Measurements from ENCODE around the gene HLA-DMA. TPM values are rescaled to one million over a fixed set of nuclear protein-coding genes. Genes with fewer than 3 reads are reported as not detected.

HLA-DMA gene
- total RNA-seq, 1 donor from 2014 or later, result 4.7 TPM

DNA sequence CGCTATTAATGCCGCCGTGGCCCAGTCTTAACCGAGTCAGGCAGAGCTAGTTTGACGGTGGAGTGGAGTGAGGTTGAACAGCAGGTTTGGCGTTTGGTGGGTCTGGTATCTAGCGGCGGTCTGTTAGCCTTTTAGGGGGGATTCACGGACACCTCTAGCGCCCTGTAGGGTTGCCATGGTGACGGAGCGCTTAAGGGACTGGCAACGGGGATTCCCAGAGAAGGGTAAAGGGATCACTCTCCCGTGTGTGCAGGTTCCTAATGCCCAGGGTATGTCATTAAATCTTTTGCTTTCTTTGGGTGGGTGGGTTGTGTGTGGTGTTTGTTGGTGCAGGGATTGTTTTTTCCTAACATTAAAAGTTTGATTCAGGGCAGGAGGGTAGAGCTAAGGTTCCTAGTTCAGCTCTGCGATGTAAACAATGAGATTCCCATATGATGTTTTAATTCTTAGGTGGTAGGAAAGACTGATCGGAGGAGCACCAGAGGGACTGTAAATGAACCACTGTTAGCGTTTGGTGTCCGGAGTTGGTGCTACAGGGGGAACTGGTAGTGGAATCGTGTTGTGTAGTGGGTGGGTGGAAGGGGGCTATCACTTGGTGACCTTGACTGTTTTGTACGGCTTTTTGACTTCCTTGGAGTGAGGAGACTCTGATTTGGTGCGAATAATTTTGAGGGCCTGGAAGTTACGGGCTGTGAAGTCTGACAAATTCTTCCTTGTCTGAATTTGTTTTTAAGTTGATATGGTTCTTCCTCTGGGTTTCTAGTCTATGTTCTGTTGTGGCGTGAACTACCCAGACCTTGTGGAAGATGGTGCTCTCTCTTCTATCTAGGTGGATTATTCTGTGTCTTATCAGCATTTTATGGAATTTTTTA lies 20.5 kb upstream of the HLA-DMA start:
- H3K36me3 ChIP-seq (ENCODE audit: control insufficient read depth, insufficient read depth, low read length), result peaks cover 11% of the 10 kb centered on the region

DNA sequence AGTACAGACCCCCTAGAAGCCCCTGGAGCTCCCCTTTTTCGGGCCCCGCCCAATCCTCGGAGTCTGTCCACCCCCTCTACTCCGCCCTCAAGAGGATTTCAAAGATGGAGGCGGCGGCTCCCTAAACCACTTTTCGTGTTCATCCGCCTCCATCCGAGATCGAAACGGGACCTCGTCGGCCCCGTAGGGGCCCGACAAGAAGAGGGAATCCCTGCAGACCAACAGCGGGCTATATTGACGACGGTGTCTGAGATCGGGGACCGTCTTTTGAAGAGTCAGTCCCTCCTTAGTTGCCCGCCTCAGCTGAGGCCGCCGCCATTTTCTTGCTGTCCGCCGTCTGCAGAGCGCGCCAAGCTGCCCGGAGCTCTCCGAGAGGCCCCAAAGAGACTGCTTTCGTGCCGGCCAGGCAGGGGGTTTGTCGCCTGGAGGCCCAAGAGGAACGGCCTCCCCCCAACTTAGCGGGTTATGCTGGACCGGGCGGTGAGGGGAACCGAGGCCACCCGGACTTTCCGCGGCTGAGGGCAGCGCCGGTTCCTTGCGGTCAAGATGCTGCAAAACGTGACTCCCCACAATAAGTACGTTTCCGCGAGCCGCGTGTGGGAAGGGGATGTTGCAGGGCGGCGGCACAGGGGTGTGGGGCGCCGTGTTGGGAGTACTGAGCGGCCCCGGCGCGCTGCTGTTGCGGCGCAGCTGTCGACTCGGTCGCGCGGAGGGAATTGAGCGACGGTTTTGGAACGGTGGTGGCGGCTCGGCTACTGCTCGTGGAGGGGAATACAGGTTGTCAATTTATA lies 19.7 kb upstream of the HLA-DMA start:
- no peak for DNase-seq (ENCODE audit: low read depth)
- TF ChIP-seq, protein P1, sequence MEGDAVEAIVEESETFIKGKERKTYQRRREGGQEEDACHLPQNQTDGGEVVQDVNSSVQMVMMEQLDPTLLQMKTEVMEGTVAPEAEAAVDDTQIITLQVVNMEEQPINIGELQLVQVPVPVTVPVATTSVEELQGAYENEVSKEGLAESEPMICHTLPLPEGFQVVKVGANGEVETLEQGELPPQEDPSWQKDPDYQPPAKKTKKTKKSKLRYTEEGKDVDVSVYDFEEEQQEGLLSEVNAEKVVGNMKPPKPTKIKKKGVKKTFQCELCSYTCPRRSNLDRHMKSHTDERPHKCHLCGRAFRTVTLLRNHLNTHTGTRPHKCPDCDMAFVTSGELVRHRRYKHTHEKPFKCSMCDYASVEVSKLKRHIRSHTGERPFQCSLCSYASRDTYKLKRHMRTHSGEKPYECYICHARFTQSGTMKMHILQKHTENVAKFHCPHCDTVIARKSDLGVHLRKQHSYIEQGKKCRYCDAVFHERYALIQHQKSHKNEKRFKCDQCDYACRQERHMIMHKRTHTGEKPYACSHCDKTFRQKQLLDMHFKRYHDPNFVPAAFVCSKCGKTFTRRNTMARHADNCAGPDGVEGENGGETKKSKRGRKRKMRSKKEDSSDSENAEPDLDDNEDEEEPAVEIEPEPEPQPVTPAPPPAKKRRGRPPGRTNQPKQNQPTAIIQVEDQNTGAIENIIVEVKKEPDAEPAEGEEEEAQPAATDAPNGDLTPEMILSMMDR (IDR thresholded peaks at IDR 0.05; ENCODE audit: insufficient read depth, low read length, poor library complexity, severe bottlenecking), result no peak
- H3K36me3 ChIP-seq (ENCODE audit: control insufficient read depth, insufficient read depth, low read length), result peaks cover 11% of the 10 kb centered on the region

More for the DNA sequence above, 20.5 kb upstream of the HLA-DMA start:
- Histone ChIP-seq H3K27me3 (ENCODE audit: control insufficient read depth, insufficient read depth, low read length) (no peaks in the 10 kb centered on the region), H3K4me3 (ENCODE audit: low read depth, low read length) (peak overlapping the region; percentile 90)
- no peak for DNase-seq (ENCODE audit: low read depth)
- TF ChIP-seq, protein P1 (IDR thresholded peaks at IDR 0.05; ENCODE audit: insufficient read depth, low read length, poor library complexity, severe bottlenecking), result no peak

DNA sequence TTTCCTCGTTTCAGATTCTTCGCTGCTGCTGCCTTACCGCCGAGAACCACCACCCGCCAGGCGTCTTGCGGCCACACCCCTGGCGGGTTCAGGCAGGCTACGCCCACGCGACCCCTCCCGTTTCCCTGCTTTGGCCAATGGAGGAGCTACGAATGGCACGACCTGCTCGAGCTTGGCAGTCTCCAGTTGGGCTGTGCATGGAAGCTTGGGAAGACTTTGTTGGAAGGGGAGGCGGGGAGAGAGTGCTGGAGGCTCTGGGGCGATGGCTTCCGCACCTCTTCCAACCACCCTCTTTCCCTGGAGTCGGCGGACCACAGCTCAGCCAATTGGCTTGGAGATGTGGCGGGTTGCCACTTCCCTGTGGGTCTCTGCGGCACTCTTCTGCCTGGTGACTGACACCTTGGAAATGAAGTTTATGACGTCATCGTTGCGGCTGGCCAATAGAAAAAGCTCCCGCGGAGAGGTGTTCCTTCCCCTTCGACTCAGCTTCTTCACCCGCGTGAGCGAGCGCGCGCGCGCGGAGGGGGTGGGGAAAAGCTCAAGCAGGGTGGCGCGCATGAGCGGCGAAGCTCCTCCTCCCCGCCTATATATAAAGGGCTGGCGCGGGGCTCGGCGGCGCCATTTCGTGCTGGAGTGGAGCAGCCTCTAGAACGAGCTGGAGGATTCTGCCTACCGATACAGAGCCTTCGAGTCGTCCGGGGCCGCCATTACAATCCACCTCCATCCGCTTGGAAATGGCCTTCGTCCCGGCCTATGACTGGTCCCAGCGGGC lies 18.9 kb upstream of the HLA-DMA start:
- peaks cover 11% of the 10 kb centered on the region for H3K36me3 ChIP-seq (ENCODE audit: control insufficient read depth, insufficient read depth, low read length)
- DNase-seq (ENCODE audit: low read depth), result peak; percentile 98
- no peaks in the 10 kb centered on the region for H3K27me3 ChIP-seq (ENCODE audit: control insufficient read depth, insufficient read depth, low read length)
- H3K4me3 ChIP-seq (ENCODE audit: low read depth, low read length), result peak overlapping the region; percentile 90
- TF ChIP-seq, protein P1 (IDR thresholded peaks at IDR 0.05; ENCODE audit: insufficient read depth, low read length, poor library complexity, severe bottlenecking), result no peak

More for the DNA sequence above, 19.7 kb upstream of the HLA-DMA start:
- no peaks in the 10 kb centered on the region for H3K27me3 ChIP-seq (ENCODE audit: control insufficient read depth, insufficient read depth, low read length)
- peak overlapping the region; percentile 90 for H3K4me3 ChIP-seq (ENCODE audit: low read depth, low read length)

DNA sequence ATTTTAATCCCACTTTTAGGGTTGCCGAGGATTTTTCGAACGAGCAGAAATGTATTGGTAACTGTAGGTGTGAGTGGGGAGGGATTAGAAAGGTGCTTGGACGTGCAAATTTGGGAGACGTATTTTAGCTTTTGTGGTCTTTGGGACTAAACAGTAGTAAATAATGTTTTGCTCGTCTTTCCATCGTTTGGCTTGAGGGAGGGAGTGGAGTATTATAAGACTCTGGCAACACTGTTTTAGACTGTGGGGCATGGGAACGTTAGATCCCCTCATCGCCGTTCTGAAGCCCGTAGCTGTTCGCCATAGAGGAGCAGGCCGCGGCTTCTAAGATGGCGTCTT lies 18.3 kb upstream of the HLA-DMA start:
- no peak for DNase-seq (ENCODE audit: low read depth)
- TF ChIP-seq, protein P1 (IDR thresholded peaks at IDR 0.05; ENCODE audit: insufficient read depth, low read length, poor library complexity, severe bottlenecking), result no peak
- peaks cover 9% of the 10 kb centered on the region for H3K36me3 ChIP-seq (ENCODE audit: control insufficient read depth, insufficient read depth, low read length)
- peak overlapping the region; percentile 64 for H3K4me3 ChIP-seq (ENCODE audit: low read depth, low read length)
- H3K27me3 ChIP-seq (ENCODE audit: control insufficient read depth, insufficient read depth, low read length), result no peaks in the 10 kb centered on the region

DNA sequence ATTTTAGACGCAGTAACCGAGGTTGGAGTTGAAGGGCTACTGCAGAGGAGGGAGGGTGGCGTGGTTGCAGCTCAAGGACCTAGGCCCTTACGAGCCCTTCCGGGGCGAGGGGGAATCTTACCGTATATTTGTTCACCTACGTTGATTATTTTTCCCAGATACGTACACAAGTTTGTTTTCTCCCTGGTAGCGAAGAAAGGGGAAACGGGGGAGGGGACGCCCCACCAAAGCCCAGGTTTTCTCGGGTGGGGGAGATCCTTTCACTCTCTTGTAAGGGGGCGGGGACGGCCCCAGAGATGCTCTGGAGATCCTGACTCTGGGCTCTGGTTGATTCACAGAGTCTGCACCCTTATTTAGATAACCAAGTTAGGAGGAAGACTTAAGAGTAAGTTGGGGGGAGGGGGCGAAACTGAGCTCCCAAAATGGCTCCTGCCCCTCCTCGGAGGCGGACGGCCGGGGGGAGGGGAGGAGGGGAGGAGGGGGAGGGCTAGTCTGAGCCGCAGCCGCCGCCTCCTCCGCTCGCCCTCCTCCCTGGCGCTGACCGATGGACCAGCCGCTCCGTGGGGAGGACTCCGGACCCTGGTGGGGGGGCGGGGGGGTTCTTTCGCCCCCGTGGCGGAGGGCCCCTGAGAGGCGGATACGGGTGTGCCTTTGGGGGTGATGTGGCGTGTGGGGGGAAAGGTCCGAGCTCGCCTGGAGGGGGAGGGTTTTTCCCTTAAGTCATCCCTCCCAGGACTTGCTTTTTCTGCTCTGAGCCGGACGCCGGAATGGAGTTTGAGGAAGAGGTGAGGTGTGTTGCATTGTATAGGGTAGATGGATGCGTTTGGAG lies 17.7 kb upstream of the HLA-DMA start:
- H3K27me3 ChIP-seq (ENCODE audit: control insufficient read depth, insufficient read depth, low read length), result no peaks in the 10 kb centered on the region
- H3K36me3 ChIP-seq (ENCODE audit: control insufficient read depth, insufficient read depth, low read length), result peaks cover 9% of the 10 kb centered on the region
- peak overlapping the region; percentile 64 for H3K4me3 ChIP-seq (ENCODE audit: low read depth, low read length)
- no peak for DNase-seq (ENCODE audit: low read depth)
- TF ChIP-seq, protein P1 (IDR thresholded peaks at IDR 0.05; ENCODE audit: insufficient read depth, low read length, poor library complexity, severe bottlenecking), result no peak

Data from kidney epithelial cell (primary cell).